Endometrial microvascular endothelial cells (primary cell): ENCODE measurements around the gene ZNF747. TPM values are rescaled to one million over a fixed set of nuclear protein-coding genes. Genes with fewer than 3 reads are reported as not detected.
"Not testable (repeated sequence)": the region's sequence is repeated elsewhere in the genome, so short reads cannot be mapped to it uniquely, and the experiment has no call there.

Experiments used
- in situ Hi-C: cut with HindIII; loops from 2 replicates; pipeline ENCODE4 v1.10.0; 2017; ENCODE audit warnings: low sequenced_read_pairs, low pct_unique_long_range_greater_than_20kb; ENCODE audit errors: inconsistent ontology term
- total RNA-seq: library from RNA; depleted of rRNA; stranded (reverse); fragments of >200 nt; gene quantifications from one replicate; pipeline ENCODE4 v1.2.3, GENCODE V29; 2015; ENCODE audit errors: inconsistent ontology term

The ZNF747 gene
- total RNA-seq, 1 donor from 2014 or later, result 4.7 TPM

DNA sequence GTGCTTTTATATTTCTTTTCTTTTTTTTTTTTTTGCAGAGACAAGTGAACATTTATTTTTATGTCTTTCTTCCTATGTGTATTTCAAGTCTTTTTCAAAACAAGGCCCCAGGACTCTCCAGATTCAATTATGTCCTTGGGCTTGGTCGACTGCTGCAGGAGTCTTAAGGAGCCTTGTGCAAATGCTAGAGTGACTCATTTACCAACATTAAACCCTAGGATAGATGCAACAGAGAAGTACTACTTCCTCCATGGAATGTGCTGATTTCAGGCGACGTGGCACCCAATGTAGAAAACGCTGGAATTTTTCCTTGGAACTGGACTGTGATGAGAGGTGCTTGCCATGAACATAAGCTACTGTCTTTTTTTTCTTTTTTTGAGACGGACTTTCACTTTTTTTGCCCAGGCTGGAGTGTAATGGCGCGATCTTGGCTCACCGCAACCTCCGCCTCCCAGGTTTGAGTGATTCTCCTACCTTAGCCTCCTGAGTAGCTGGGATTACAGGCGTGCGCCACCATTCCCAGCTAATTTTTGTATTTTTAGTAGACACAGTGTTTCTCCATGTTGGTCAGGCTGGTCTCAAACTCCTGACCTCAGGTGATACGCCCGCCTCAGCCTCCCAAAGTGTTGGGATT, 1.9 kb upstream of the ZNF747 start:
- in situ Hi-C loops, result not testable (repeated sequence)

DNA sequence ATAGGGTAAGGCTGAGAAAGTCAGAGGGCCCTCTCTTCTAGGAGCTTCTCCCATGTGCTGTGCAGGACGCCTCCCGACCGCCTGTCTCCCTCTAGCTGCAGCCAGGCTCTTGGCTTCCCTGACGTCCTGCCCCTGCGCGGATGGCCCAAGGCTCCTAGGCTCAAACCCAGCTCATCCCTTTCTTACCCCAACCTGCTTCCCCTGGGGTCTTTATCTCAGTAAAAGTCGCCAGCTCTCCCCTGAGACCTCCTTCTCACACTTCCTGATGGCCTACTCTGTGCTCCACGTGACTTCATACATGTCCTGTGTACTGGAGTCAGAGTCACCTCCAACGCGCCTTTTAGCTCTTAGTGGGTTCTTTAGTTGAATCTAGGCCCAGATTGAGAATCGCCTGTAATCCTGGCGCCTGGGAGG, 1.1 kb upstream of the ZNF747 start:
- in situ Hi-C loops, result no loop called here

DNA sequence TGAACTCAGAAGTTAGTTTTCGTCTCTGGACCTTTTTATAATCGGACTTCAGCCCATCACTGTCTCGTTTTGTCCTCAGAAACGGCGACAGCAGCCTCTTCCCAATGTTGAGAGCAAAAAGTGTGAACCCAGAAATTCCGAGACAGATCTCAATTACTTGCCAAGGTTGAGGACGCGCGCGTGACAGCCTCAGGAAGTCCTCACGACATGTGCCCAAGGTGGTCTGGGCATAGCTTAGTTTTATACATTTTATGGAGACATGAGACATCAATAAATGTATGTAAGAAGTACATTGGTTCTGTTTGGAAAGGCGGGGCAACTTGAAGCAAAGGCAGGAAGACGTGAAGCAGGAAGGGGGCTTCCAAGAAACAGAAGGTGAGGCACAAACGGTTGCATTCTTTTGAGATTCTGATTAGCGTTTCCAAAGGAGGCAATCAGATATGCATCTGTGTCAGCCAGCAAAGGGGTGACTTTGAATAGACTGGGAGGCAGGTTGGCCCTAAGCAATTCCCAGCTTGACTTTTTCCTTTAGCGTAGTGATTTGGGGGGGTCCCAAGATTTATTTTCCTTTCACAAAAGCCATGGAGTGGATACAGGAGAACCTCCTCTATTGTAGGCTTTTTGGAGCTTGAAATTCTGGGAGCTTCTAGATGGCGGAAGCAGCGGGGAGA, 583 bp upstream of the ZNF747 start:
- in situ Hi-C loops, result no loop called here

DNA sequence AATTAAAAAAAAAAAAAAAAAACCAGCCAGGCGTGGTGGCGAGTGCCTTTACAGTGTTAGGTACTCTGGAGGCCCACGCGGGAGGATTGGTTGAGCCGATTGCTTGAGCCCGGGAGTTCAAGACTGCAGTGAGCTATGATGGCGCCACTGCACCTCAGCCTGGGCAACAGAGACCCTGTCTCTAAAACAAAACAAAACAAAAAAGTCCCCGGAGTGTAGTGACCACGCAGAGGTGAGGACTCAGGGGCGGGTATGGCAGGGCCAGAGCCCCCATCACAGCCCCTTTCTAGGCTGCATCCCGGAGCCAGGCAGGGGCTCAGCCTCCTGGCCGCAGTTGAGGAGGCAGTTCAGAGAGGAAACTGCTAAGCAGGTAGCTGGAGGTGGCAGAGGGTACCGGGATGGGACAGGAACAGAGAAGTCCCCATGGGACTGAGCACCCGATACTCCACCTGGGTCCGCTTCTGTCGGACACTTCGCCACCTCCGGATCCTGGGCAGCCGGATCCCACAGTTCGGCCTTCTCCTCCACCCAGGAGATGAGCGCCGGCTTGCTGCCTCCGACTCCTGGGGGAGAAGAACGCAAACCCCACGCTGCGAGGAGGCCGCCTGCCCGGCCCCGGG, 800 bp downstream of the ZNF747 start:
- in situ Hi-C loops, result no loop called here

DNA sequence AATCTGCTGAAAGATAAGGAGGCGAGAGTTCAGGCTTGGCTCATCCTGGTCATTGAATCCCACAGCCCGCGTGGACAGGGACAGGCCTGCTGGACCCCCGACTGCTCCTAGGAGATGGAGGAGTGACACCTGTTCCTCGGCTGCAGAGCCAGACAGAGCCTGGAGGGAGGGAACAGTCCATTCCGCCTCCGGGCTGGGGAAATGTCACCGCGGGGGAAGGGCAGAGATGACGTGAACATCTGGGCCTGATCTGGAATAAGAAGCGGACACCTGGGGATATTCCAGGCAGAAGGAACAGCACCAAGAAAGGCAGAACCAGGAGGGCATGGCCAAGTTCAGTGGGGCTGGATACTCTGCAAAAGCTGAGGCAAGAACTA, 1.5 kb downstream of the ZNF747 start:
- in situ Hi-C loops, result no loop called here

DNA sequence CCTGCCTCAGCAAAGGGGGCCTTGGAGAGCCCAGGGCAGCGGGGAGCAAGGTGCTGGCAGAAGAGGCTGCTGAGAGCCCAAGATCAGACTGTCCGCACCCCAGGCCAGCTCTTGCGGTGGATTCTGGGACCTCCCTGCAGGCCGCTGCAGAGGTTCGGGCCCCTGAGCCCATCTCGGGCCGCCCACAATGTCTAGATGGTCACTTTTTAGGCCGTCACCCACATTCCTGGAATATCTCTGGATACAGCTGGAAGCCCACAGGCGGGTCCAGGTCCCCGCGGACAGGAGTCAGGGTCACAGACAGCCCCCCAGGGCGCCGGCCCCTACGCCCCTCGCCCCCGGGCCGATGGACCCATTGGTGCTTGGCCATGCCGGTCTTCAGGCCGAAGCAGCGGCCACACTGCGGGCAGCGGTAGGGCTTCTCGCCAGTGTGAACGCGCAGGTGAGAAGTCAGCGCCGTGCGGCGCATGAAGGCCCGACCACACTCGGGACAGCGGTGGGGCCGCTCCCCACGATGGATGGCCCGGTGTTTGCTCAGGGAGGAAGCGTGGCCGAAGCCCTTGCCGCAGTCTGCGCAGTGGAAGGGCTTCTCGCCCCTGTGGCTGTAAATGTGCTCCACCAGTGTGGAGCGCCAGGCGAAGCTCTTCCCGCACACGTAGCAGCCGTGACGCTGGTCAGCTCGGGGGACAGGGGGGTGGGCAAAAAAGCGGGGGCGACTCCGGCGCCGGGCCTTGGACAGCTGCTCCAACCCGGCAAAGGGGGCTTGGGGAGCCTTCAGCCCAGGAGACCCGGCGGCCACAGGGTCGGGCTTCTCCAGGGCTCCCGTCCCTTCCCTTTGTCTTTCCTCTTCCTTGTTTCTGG, 2.1 kb downstream of the ZNF747 start:
- in situ Hi-C loops, result no loop called here

DNA sequence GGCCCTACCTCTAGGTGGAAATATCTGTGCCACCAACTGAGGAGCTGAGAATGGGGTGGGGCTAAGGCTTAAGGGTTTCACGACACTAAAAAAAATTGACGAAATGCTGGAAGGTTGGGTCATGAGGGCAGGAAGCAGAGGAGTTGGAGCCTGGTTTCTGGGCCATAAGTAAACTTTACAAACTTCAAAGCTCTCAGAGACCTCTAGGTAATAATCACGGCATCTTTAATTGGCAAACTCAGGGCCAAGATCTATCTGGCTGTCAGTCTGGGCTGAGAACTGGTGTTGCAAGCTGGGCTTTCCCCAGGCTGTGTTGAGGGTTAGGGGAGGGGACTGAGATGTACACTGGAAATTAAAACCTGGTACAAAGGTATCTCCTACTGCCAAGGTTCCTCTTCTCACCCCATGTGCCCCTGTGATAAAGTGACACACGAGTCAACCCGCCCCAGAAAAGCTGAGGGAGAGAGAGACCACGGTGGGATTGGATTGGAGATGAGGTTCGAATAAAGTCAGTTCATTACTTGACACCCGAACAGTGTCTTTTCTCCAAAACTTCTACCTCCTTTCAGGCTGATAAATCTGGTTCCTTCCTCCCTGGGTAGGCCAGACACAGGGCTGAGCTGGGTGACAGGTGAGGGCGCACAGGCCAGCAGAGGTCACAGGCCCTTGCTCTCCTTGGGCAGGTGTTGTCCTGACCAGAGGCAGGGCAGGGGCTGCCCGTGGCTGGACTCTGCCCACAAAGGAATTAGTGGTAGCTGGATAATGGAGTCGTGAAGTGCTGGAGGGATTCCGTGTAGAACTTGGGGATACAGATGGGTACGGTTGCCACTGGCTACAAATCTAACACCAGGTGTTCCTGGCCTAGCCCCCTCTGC, 4.3 kb downstream of the ZNF747 start:
- in situ Hi-C loops, result no loop called here

DNA sequence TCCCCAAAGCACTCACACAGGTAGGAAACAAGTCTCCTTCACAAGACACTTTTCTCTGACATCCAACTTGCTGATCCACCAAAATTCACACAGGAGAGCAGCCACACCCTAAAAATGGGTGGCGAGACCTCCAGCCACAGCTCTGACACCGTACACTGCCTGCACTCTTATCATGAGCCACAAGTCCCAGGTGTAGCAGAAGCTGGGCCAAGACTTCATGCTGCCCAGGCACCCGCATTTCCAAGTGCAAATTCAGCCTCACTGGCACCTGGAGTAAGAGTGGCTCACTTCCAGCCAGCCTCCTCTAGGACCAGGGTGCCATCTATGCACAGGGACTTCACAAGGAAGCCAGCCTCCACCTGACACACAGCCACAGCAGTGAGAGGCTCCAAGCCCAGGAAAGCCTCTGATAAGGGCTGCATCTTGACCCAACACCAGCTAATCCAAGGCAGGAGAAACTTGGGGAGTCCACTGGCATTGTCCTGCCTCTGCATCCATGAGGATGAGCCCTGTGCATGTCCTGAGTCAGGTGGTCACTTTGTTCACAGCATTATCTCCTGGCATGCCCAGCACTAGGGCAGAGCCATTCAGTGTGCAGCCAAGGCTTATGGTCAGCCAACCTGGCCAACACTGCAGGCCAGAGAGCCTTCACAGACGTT, 5.7 kb downstream of the ZNF747 start:
- in situ Hi-C loops, result no loop called here

DNA sequence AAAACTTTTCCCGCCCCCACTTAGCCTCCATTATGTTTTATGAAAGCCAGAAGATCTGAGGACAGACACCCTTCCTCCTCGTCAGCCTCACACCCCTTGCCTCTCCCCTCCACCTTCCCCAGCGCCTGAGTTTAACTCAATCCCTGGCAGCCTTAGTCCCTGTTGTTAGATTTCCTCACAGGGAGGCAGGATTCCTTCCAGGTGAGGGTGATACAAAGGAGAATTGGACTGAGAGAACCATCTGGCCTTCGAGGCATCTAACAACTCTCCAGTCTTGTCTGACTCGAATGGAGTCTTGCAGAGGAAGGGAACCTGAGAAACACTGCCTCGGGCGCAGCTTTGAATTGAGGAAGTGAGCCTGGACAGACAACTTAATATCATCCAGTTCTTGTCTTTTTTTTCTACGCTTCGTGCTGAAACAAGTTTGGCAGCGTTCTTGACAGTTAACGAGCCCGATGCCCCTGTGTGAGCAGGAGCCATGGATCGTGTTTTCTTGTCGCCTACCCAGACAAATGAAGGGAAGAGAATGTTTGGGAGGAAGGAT, 7.0 kb downstream of the ZNF747 start:
- in situ Hi-C loops, result no loop called here

DNA sequence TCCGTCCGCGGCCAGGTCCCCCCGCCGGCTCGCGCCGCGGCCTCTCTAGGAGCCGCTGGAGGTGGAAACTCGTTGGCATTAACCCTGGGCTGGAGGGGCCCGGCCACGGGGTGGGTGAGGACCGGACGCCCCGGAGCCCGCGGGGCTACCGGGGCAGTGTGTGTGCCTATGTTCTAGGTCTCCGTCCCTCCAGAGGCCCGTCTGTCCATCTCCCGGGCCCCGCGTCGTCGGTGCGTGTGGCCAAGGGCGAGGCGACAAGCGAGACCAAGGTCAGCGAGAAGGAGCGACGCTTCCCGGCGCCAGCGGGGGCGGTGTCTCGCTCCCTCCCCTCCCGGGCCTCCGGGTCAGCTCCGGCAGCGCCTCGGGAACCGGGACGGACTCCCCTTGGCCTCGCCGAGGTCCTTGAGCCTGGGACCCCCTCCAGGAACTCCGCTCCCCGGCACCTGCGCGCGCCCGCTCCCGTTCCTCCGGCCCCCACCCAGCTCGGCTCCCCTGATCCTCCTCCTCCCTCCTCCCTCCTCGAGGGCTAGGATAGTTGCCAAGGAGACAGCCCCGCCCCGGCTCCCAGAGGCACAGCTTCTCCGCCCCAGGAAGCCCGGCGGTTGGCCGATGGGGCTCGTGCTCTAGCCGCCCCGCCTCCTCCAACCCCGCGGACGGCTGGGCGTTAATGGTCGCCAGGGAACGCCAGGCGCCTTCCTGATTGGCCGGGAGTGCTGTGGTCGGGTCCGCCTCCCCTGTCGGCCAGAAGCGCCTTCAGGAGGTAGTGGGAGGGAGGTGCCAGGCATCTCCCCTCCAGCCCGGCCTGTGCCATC, 7.6 kb downstream of the ZNF747 start:
- in situ Hi-C loops, result no loop called here

DNA sequence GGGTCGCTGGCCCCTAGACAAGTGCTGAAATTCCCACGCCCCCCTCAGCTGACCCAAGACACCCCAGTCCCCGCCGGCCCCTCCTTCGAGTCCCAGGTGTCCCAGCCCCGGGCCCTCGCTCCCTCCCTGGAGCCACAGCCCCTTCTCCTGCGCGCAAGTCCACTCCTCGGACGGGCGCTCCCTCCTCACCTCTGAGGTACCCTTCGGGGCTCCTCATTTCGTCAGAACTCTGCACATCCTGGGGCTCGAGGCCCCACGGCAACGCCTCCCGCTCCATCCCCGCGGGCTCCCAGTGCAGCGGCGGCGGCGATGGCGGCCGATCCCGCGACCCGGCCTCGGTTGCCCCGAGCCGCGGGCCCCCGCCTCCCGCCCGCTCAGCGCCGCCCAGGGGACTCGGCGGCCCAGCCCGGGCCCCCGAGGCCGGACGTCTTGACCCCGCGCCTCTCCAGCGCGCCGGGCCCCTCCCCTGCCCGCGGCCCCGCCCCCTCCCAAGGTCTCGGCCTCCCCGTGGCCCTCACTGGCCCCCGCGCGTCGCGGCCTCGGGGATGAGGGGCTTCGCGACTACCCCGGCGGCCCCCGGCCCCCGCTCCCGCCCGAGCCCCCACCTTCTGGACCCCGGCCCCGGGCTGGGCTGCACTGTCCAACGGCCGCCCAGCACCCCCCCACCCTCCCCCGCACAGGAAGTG, 8.4 kb downstream of the ZNF747 start, which contains the start of gene ZNF768:
ZNF768 (minus strand) TSS at position 430 of the 686 bp plus-strand sequence; CDS start at position 277, 153 bp downstream.
- in situ Hi-C loops, result no loop called here

DNA sequence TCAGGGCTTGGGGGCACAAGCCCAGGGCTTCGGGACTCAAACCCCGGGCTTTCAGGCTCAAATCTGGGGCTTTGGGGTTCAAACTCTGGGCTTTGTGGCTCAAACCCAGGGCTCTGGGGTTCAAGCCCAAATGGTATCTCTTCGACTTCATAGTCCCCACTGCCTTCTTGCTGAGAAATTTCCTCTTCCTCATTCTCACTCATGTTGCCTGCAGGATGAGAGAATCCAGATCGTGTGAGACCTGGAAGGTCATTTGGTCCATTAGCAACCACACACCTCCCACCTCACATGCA, 8.9 kb downstream of the ZNF747 start:
- in situ Hi-C loops, result no loop called here

DNA sequence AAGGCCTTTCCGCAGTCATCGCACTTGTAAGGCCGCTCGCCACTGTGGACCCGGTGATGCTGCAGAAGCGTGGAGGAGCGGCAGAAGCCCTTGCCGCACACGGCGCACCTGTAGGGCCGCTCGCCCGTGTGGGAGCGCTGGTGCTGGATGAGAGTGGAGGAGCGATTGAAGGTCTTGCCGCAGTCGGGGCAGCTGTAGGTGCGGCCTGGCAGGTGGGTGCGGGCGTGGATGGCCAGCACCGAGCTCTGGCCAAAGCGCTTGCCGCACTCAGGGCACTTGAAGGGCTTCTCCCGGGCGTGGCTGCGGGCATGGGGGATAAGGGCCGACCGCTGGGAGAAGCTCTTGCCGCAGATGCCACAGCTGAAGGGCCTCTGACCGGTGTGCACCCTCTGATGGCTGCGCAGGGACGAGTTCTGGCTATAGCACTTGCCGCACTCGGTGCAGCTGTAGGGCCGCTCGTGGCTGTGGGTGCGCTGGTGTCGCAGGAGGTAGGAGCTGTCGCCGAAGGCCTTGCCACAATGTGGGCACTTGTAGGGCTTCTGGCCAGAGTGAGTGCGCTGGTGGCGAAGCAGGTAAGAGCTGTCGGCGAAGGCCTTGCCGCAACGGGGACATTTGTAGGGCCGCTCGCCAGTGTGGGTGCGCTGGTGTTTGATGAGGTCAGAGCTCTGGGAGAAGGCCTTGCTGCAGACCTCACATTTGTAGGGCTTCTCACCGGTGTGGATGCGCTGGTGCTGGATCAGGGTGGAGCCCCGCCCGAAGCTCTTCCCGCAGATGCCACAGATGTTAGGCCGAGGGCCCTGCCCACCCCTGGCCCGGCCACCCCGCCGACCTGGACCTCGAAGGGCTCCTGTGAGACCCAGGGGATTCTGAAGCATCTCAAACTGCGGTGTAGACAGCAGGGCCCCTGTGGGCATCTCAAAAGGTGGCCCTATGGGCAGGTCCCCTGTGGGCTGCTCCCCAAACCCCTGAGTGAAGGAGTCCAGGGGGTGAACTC, 9.8 kb downstream of the ZNF747 start:
- in situ Hi-C loops, result no loop called here

DNA sequence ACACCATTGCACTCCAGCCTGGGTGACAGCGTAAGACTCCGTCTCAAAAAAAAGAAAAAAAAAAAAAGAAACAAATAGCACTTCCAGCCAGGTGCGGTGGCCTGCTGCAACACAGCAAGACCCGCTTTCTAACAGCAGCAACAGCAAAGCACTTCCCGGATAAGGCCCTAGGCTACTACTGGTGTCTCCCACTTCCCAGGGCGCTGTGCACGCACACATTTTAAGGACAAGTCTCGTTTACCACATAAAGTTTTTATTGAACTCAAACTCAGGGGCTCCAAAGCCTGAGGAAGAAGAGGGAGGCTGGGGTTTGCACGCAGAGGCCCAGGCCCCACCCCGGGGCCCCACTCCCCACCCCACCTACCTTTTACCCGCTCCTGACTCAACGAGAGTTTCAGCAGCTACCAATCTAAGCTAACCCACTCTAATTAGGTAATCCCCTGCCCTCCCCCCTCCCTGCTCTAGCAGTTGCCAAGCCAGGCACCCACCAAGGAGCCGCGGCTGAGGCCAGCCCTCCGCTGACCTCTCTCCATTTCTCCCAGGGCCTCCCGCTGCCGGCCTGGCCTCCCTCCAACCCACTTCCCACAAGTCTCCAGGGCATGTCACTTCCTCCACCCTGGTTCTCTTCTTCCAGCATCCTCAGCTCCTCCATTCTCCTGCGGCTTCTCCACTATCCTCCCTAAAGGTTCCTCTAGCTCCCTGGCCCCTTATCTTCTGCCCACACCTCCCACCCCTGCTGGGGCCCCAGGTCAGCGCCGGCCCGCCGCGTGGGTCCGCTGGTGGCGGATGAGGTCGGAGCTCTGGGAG, 10.7 kb downstream of the ZNF747 start:
- in situ Hi-C loops, result no loop called here
